Mesodermal cell (in vitro differentiated cells): Measurements from ENCODE around the gene IQCK.

Experiments
- H3K27ac ChIP-seq: 2 replicates; pipeline ENCODE4 v1.7.0; 2013; ENCODE audit warnings: mild to moderate bottlenecking, low read depth, low read length, moderate library complexity; ENCODE audit not compliant: severe bottlenecking
- H3K36me3 ChIP-seq: 2 replicates; pipeline ENCODE4 v1.7.1; 2013; ENCODE audit warnings: mild to moderate bottlenecking, low read length, moderate library complexity; ENCODE audit not compliant: control insufficient read depth, insufficient read depth
- H3K4me1 ChIP-seq: one replicate; pipeline ENCODE4 v1.7.1; 2013; ENCODE audit warnings: mild to moderate bottlenecking, low read length; ENCODE audit not compliant: insufficient read depth, control insufficient read depth, poor library complexity, severe bottlenecking
- H3K4me3 ChIP-seq: 2 replicates; pipeline ENCODE4 v1.7.0; 2013; ENCODE audit warnings: low read length, control low read depth, mild to moderate bottlenecking; ENCODE audit not compliant: insufficient read depth, poor library complexity, severe bottlenecking; ENCODE audit errors: extremely low read depth
- H3K9me3 ChIP-seq: 2 replicates; pipeline ENCODE4 v1.7.1; 2013; ENCODE audit warnings: mild to moderate bottlenecking, low read length, moderate library complexity; ENCODE audit not compliant: control insufficient read depth
- WGBS, 2 experiments: methylation state at CpG; one replicate each; pipeline ENCODE4 v1.1.5; 2013; ENCODE audit warnings: missing lambda C conversion rate in 2 of 2; ENCODE audit not compliant: insufficient coverage in 2 of 2; 5-methylcytosine and 5-hydroxymethylcytosine counted together

IQCK gene

GRCh38 chr16:19687279-19687678 lies 30.8 kb upstream of the IQCK start:
- Histone ChIP-seq H3K4me3 (no peak overlapping the region), H3K36me3 (peaks cover 53% of the 10 kb centered on the region), H3K9me3 (peaks cover 3% of the 10 kb centered on the region), H3K27ac (no peak overlapping the region), H3K4me1 (no peaks in the 10 kb centered on the region)
- WGBS, 2 experiments, result 66 to 78% methylated on average over 5 to 7 of the region's 7 CpGs

- Histone ChIP-seq H3K9me3 (peaks cover 3% of the 10 kb centered on the region), H3K27ac (no peak overlapping the region), H3K4me3 (no peak overlapping the region), H3K36me3 (peaks cover 51% of the 10 kb centered on the region), H3K4me1 (no peaks in the 10 kb centered on the region)
- 94 to 97% methylated on average over 13 to 18 of the region's 18 CpGs for WGBS, 2 experiments
These were observed 29.6 kb upstream of the IQCK start for GRCh38 chr16:19688396-19689024.

GRCh38 chr16:19689342-19689741 lies 28.7 kb upstream of the IQCK start:
- no peaks in the 10 kb centered on the region for H3K4me1 ChIP-seq
- H3K27ac ChIP-seq, result no peak overlapping the region
- no peak overlapping the region for H3K4me3 ChIP-seq
- peaks cover 3% of the 10 kb centered on the region for H3K9me3 ChIP-seq
- peaks cover 42% of the 10 kb centered on the region for H3K36me3 ChIP-seq
- 95 to 100% methylated on average over 2 to 4 of the region's 5 CpGs for WGBS, 2 experiments

GRCh38 chr16:19690196-19690595 lies 27.9 kb upstream of the IQCK start:
- Histone ChIP-seq H3K4me1 (no peaks in the 10 kb centered on the region), H3K36me3 (peaks cover 34% of the 10 kb centered on the region), H3K27ac (no peak overlapping the region), H3K9me3 (peaks cover 1% of the 10 kb centered on the region), H3K4me3 (no peak overlapping the region)
- 94 to 96% methylated on average over 4 of the region's 4 CpGs for WGBS, 2 experiments

GRCh38 chr16:19691161-19691711 lies 26.8 kb upstream of the IQCK start:
- Histone ChIP-seq H3K36me3 (peaks cover 30% of the 10 kb centered on the region), H3K27ac (no peak overlapping the region), H3K4me3 (no peak overlapping the region), H3K4me1 (no peaks in the 10 kb centered on the region), H3K9me3 (no peaks in the 10 kb centered on the region)
- WGBS, 2 experiments, result 88 to 95% methylated on average over 10 to 13 of the region's 14 CpGs

- no peak overlapping the region for H3K4me3 ChIP-seq
- 87 to 94% methylated on average over 5 to 7 of the region's 8 CpGs for WGBS, 2 experiments
- peaks cover 50% of the 10 kb centered on the region for H3K36me3 ChIP-seq
- peaks cover under 1% of the 10 kb centered on the region for H3K4me1 ChIP-seq
- no peak overlapping the region for H3K27ac ChIP-seq
- no peaks in the 10 kb centered on the region for H3K9me3 ChIP-seq
These were observed 23.1 kb upstream of the IQCK start for GRCh38 chr16:19694989-19695388.

- Histone ChIP-seq H3K27ac (no peak overlapping the region), H3K36me3 (peaks cover 60% of the 10 kb centered on the region), H3K4me3 (no peak overlapping the region), H3K4me1 (peaks cover 10% of the 10 kb centered on the region), H3K9me3 (no peaks in the 10 kb centered on the region)
- WGBS, 2 experiments, result 90 to 93% methylated on average over 8 to 9 of the region's 10 CpGs
These were observed 21.7 kb upstream of the IQCK start for GRCh38 chr16:19696328-19696727.

GRCh38 chr16:19696961-19697360 lies 21.1 kb upstream of the IQCK start:
- H3K27ac ChIP-seq, result no peak overlapping the region
- no peaks in the 10 kb centered on the region for H3K9me3 ChIP-seq
- no peak overlapping the region for H3K4me3 ChIP-seq
- peaks cover 10% of the 10 kb centered on the region for H3K4me1 ChIP-seq
- WGBS, 2 experiments, result 96 to 97% methylated on average over 13 to 15 of the region's 15 CpGs
- peaks cover 61% of the 10 kb centered on the region for H3K36me3 ChIP-seq

GRCh38 chr16:19697756-19698318 lies 20.2 kb upstream of the IQCK start:
- H3K9me3 ChIP-seq, result no peaks in the 10 kb centered on the region
- peaks cover 64% of the 10 kb centered on the region for H3K36me3 ChIP-seq
- peaks cover 10% of the 10 kb centered on the region for H3K4me1 ChIP-seq
- no peak overlapping the region for H3K27ac ChIP-seq
- 96% methylated on average over 7 of the region's 8 CpGs for WGBS, 2 experiments
- H3K4me3 ChIP-seq, result no peak overlapping the region

- Histone ChIP-seq H3K9me3 (no peaks in the 10 kb centered on the region), H3K36me3 (peaks cover 67% of the 10 kb centered on the region)
- 92 to 97% methylated on average over 17 to 18 of the region's 19 CpGs for WGBS, 2 experiments
These were observed 19.3 kb upstream of the IQCK start for GRCh38 chr16:19698480-19699465.

More at GRCh38 chr16:19698480-19699465, 19.3 kb upstream of the IQCK start:
- H3K27ac ChIP-seq, result no peak overlapping the region
- H3K4me3 ChIP-seq, result no peak overlapping the region
- H3K4me1 ChIP-seq, result peaks cover 10% of the 10 kb centered on the region
